SH-SY5Y (cell line): Measurements from ENCODE around the gene FKBP5.

ENCODE experiments used
- GATA2 ChIP-seq: IDR thresholded peaks from 2 replicates; pipeline ENCODE4 v1.6.1; 2011; ENCODE audit warnings: mild to moderate bottlenecking, low read depth, low read length
- GATA3 ChIP-seq: IDR thresholded peaks from 2 replicates; pipeline ENCODE4 v1.6.1; 2011; ENCODE audit warnings: low read depth, mild to moderate bottlenecking, low read length, moderate library complexity

DNA sequence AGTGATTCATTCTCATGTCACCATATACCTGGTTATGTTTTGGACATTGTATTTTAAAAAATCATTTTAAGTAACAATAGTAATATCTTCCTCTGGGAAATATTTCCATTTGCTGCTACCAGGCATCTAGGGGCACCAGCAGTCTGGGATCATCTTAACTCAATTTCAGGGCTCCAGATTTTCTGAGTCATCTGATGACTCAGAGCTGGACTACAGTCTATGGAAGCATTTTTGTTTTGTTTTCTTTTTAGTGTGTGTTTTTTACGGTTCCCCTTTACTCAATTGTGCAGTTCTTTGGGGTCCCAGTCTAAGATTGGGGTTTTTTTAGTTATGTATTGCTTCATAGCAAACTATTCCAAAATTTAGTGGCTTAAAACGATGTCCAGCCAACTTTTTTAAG is 5.7 kb upstream of the FKBP5 start:
- TF ChIP-seq GATA2 = no peak
- TF ChIP-seq GATA3 = no peak
